ENCODE measurements around the gene UEVLD.

DNA sequence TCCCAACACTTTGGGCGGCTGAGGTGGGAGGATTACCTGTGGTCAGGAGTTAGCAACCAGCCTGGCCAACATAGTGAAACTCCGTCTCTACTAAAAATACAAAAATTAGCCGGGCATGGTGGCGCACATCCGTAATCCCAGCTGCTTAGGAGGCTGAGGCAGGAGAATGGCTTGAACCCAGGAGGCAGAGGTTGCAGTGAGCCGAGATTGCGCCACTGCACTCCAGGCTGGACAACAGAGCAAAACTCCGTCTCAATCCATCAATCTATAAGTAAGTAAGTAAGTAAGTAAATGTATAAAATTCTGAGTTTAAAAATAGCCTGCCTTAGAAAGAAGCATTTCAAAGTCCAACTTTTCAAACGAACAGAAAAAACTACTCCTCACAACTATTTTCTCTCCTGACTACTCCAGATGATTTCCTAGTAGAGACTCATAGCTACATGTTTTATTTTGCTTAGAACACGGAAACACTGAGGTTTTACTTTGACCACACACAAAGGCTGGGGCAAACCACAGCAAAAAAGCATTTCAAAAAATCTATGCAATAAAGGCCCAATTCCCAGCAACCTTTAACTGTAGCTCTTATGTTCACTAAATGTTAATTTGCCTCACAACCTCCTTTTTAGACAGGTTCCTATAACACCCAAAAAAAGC lies 29.3 kb upstream of the UEVLD start:
- TF ChIP-seq CTCF (optimal IDR thresholded peaks at IDR 0.05 in 1 of 3, IDR thresholded peaks at IDR 0.05 in 1 of 3, conservative IDR thresholded peaks at IDR 0.05 in 1 of 3; ENCODE audit: extremely low read depth in 1 of 3, insufficient read depth in 2 of 3, low read length in 3 of 3) (no peak), EZH2 (IDR thresholded peaks at IDR 0.05; ENCODE audit: low read length) (no peak)

All from keratinocyte (primary cell).